Hepatocyte (in vitro differentiated cells): ENCODE measurements around the gene KRTAP10-5.

Experiments used
- EZH2 ChIP-seq: fragments of 200-600 bp; sonication (generic); IDR thresholded peaks from 2 replicates; pipeline ENCODE4 v1.6.1; 2016; ENCODE audit warnings: antibody characterized with exemption, mild to moderate bottlenecking, borderline replicate concordance
- EZH2phosphoT487 ChIP-seq: fragments of 200-600 bp; sonication (generic); IDR thresholded peaks from one replicate; pipeline ENCODE4 v1.6.1; 2018; ENCODE audit warnings: antibody characterized with exemption, mild to moderate bottlenecking, low read depth, moderate library complexity; ENCODE audit not compliant: unreplicated experiment, severe bottlenecking
- TF ChIP-seq, protein P1 (sequence below): fragments of 200-600 bp; sonication (generic); IDR thresholded peaks from 2 replicates; pipeline ENCODE4 v1.5.1; 2016; ENCODE audit warnings: antibody characterized with exemption, mild to moderate bottlenecking; ENCODE audit not compliant: poor library complexity

DNA sequence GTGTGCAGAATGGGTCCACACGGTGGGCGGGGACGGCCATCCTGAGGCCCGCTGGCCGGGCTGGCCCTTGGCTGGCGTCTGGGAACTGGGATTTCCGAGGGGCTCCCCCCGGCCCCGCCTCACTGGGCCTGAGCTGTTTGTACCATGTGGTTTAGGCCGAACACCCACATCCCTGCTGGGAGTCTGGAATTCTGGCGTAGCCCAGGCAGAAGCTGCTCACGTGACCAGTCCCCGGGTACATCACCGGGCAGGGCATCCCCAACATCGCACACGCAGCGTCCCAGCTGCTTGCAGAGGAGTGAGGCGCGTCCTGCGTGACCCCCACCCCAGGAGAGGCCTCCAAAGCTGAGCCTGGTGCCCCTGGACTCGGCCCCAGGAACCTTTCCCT is 22.1 kb upstream of the KRTAP10-5 start:
- no peak for TF ChIP-seq EZH2phosphoT487
- TF ChIP-seq, protein P1, sequence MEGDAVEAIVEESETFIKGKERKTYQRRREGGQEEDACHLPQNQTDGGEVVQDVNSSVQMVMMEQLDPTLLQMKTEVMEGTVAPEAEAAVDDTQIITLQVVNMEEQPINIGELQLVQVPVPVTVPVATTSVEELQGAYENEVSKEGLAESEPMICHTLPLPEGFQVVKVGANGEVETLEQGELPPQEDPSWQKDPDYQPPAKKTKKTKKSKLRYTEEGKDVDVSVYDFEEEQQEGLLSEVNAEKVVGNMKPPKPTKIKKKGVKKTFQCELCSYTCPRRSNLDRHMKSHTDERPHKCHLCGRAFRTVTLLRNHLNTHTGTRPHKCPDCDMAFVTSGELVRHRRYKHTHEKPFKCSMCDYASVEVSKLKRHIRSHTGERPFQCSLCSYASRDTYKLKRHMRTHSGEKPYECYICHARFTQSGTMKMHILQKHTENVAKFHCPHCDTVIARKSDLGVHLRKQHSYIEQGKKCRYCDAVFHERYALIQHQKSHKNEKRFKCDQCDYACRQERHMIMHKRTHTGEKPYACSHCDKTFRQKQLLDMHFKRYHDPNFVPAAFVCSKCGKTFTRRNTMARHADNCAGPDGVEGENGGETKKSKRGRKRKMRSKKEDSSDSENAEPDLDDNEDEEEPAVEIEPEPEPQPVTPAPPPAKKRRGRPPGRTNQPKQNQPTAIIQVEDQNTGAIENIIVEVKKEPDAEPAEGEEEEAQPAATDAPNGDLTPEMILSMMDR = no peak
- TF ChIP-seq EZH2 = no peak
